ENCODE data around the gene HHAT. TPM values are rescaled to one million over a fixed set of nuclear protein-coding genes. Genes with fewer than 3 reads are reported as not detected.

The HHAT gene
- total RNA-seq, 3 donors from 2014 or later, result 3.8 to 31.6 (median 15.1) TPM

DNA sequence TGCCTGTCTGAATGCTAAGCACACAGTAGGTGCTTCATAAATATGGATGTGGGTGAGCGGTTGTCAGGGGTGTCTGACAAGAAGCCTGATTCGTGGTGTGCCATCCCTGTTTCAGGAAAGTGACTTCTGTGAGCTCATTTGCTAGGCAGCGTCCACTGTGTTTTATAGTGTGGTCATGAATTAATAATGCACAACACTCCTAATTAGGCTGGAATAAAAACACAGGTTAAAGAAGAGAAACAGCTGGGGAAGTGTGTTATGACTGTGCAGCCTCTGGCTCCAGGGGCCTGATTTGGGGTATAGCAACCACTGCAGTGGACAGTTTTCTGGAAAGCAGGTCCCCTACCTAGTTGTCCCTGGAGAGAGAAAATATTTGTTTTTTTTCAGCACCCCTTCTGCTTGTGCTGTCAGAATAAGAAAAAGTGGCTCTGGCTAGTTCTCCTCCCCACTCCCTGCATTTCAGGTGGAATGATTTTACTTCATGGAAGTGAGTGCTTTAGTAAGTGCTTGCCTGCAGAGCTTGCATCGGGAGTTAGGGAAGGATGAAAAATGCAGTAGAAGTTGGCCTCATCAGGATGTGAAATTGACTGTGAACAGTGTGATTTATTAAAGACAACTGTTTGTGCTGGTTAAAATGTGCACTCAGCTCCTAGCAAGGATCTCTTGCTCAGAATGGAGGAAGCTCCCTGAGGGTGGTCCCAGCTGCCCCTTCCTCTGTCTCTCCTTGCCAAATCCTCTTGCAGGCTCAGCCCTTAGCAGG is 333.8 kb downstream of the HHAT start:
- TF ChIP-seq POLR2A (IDR thresholded peaks at IDR 0.05) (no peak), POLR2AphosphoS5 (IDR thresholded peaks at IDR 0.05) (no peak)
- TF ChIP-seq, protein P1, sequence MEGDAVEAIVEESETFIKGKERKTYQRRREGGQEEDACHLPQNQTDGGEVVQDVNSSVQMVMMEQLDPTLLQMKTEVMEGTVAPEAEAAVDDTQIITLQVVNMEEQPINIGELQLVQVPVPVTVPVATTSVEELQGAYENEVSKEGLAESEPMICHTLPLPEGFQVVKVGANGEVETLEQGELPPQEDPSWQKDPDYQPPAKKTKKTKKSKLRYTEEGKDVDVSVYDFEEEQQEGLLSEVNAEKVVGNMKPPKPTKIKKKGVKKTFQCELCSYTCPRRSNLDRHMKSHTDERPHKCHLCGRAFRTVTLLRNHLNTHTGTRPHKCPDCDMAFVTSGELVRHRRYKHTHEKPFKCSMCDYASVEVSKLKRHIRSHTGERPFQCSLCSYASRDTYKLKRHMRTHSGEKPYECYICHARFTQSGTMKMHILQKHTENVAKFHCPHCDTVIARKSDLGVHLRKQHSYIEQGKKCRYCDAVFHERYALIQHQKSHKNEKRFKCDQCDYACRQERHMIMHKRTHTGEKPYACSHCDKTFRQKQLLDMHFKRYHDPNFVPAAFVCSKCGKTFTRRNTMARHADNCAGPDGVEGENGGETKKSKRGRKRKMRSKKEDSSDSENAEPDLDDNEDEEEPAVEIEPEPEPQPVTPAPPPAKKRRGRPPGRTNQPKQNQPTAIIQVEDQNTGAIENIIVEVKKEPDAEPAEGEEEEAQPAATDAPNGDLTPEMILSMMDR (IDR thresholded peaks at IDR 0.05), result no peak
- intact Hi-C loops (cut with DNase I; ENCODE audit: low total_unique reads), result no loop called here
- no peak overlapping the region for H3K4me3 ChIP-seq

GRCh38 chr1:210663730-210664573 is 335.2 kb downstream of the HHAT start:
- no peaks in the 10 kb centered on the region for H3K4me1 ChIP-seq
- no peak for TF ChIP-seq POLR2A (IDR thresholded peaks at IDR 0.05)
- TF ChIP-seq, protein P1 (IDR thresholded peaks at IDR 0.05), result no peak
- intact Hi-C loops (cut with DNase I; ENCODE audit: low total_unique reads), result no loop called here

More for the DNA sequence above, 333.8 kb downstream of the HHAT start:
- H3K36me3 ChIP-seq, result no peaks in the 10 kb centered on the region
- DNase-seq (ENCODE audit: low spot score in 2 of 2), result no peak
- H3K27ac ChIP-seq, result no peak overlapping the region
- no peaks in the 10 kb centered on the region for H3K9me3 ChIP-seq
- H3K4me1 ChIP-seq, result no peaks in the 10 kb centered on the region
- H3K27me3 ChIP-seq, result no peaks in the 10 kb centered on the region

GRCh38 chr1:210669951-210670350 is 341.2 kb downstream of the HHAT start:
- no peaks in the 10 kb centered on the region for H3K36me3 ChIP-seq
- H3K9me3 ChIP-seq, result no peaks in the 10 kb centered on the region
- H3K27ac ChIP-seq, result no peak overlapping the region
- no peaks in the 10 kb centered on the region for H3K27me3 ChIP-seq
- no peak for DNase-seq (ENCODE audit: low spot score in 2 of 2)
- TF ChIP-seq POLR2A (IDR thresholded peaks at IDR 0.05) (no peak), POLR2AphosphoS5 (IDR thresholded peaks at IDR 0.05) (no peak)
- TF ChIP-seq, protein P1 (IDR thresholded peaks at IDR 0.05), result no peak
- no peaks in the 10 kb centered on the region for H3K4me1 ChIP-seq
- intact Hi-C loops (cut with DNase I; ENCODE audit: low total_unique reads), result loop anchor here (5.0 kb wide), 1 partner anchor 1118 kb away; no protein-coding TSS in a partner anchor
- no peak overlapping the region for H3K4me3 ChIP-seq

More at GRCh38 chr1:210663730-210664573, 335.2 kb downstream of the HHAT start:
- Histone ChIP-seq H3K36me3 (no peaks in the 10 kb centered on the region), H3K27ac (no peak overlapping the region), H3K9me3 (no peaks in the 10 kb centered on the region), H3K27me3 (no peaks in the 10 kb centered on the region), H3K4me3 (no peak overlapping the region)
- no peak for DNase-seq (ENCODE audit: low spot score in 2 of 2)

GRCh38 chr1:210674151-210674550 is 345.4 kb downstream of the HHAT start:
- H3K9me3 ChIP-seq, result no peaks in the 10 kb centered on the region
- no peaks in the 10 kb centered on the region for H3K36me3 ChIP-seq
- no peak for DNase-seq (ENCODE audit: low spot score in 2 of 2)
- intact Hi-C loops (cut with DNase I; ENCODE audit: low total_unique reads), result loop anchor here (5.0 kb wide), 1 partner anchor 1122 kb away; no protein-coding TSS in a partner anchor
- H3K27ac ChIP-seq, result no peak overlapping the region
- TF ChIP-seq, protein P1 (IDR thresholded peaks at IDR 0.05), result no peak
- TF ChIP-seq POLR2A (IDR thresholded peaks at IDR 0.05) (no peak), POLR2AphosphoS5 (IDR thresholded peaks at IDR 0.05) (no peak)
- no peaks in the 10 kb centered on the region for H3K27me3 ChIP-seq
- no peaks in the 10 kb centered on the region for H3K4me1 ChIP-seq
- H3K4me3 ChIP-seq, result no peak overlapping the region

- no peak for DNase-seq (ENCODE audit: low spot score in 2 of 2)
These were observed 347.8 kb downstream of the HHAT start for GRCh38 chr1:210676539-210676938.

More at GRCh38 chr1:210676539-210676938, 347.8 kb downstream of the HHAT start:
- Histone ChIP-seq H3K36me3 (no peaks in the 10 kb centered on the region), H3K27ac (no peak overlapping the region), H3K4me1 (no peaks in the 10 kb centered on the region), H3K27me3 (no peaks in the 10 kb centered on the region), H3K4me3 (no peak overlapping the region), H3K9me3 (no peaks in the 10 kb centered on the region)
- intact Hi-C loops (cut with DNase I; ENCODE audit: low total_unique reads), result no loop called here
- TF ChIP-seq POLR2AphosphoS5 (IDR thresholded peaks at IDR 0.05) (no peak), POLR2A (IDR thresholded peaks at IDR 0.05) (no peak)
- TF ChIP-seq, protein P1 (IDR thresholded peaks at IDR 0.05), result no peak

Data from breast epithelium (tissue), 4 donors.